Heart left ventricle (tissue), 16 donors: ENCODE results near the gene BCL2L13. TPM values are rescaled to one million over a fixed set of nuclear protein-coding genes. Genes with fewer than 3 reads are reported as not detected.

Experiments used
- ATAC-seq, 4 donors: fragments of 200-7000 bp; cut with Tn5 transposase; one replicate each; pipeline ENCODE4 v1.9.1; 2020 to 2022; ENCODE audit warnings: moderate library complexity in 4 of 4, mild to moderate bottlenecking in 3 of 4, moderate number of reproducible peaks in 1 of 4
- DNase-seq, 5 donors: peaks; one replicate each; pipeline ENCODE4 v3.0.0-alpha.2; 2020
- H3K27ac ChIP-seq, 12 donors: fragments of 200-600 bp; sonication (generic) in 4 of 12; one replicate each; pipeline versions ENCODE4 v1.5.0 to v1.8.0; 2016 to 2022; ENCODE audit warnings: mild to moderate bottlenecking in 2 of 12
- H3K27me3 ChIP-seq, 9 donors: fragments of 200-600 bp; sonication (generic) in 2 of 9; one replicate each; pipeline versions ENCODE4 v1.5.1 to v1.8.0; 2016 to 2022; ENCODE audit warnings: mild to moderate bottlenecking in 3 of 9
- H3K36me3 ChIP-seq, 9 donors: fragments of 200-600 bp; sonication (generic) in 2 of 9; one replicate each; pipeline versions ENCODE4 v1.5.0 to v1.8.0; 2018 to 2022; ENCODE audit warnings: mild to moderate bottlenecking in 2 of 9
- H3K4me1 ChIP-seq, 12 donors: fragments of 200-600 bp; sonication (generic) in 4 of 12; one replicate each; pipeline versions ENCODE4 v1.5.0 to v1.8.0; 2016 to 2022; ENCODE audit warnings: mild to moderate bottlenecking in 3 of 12
- H3K4me3 ChIP-seq, 12 donors: fragments of 200-600 bp; sonication (generic) in 4 of 12; one replicate each; pipeline versions ENCODE4 v1.5.0 to v1.8.0; 2017 to 2022; ENCODE audit warnings: mild to moderate bottlenecking in 9 of 12, moderate library complexity in 4 of 12
- H3K9me3 ChIP-seq, 12 donors: fragments of 200-600 bp; sonication (generic) in 4 of 12; one replicate each; pipeline versions ENCODE4 v1.5.0 to v1.8.0; 2016 to 2022; ENCODE audit warnings: mild to moderate bottlenecking in 1 of 12
- POLR2A ChIP-seq, 2 donors: fragments of 450-650 bp; IDR thresholded peaks; one replicate each; pipeline ENCODE4 v1.6.1; 2017; ENCODE audit warnings: antibody characterized with exemption in 2 of 2, mild to moderate bottlenecking in 2 of 2, moderate library complexity in 2 of 2
- WGBS, 4 donors: extraction: QIAGEN DNeasy Blood & Tissue Kit in 2 of 4; methylation state at CpG; one replicate each; pipeline versions ENCODE4 v1.1.5 to v1.1.7; 2013 to 2018; 5-methylcytosine and 5-hydroxymethylcytosine counted together
- intact Hi-C, 10 donors: fragments of 100-400 bp; cut with DNase I; formaldehyde crosslinking; loops; one replicate each; pipeline versions ENCODE4 v1.11.1 to v1.14.2; 2022
- polyA plus RNA-seq, 2 donors: library from polyadenylated mRNA; stranded (reverse); fragments of 200-250 nt; gene quantifications; one replicate each; pipeline ENCODE4 v1.2.3, GENCODE V29; 2013
- total RNA-seq, 9 donors: library from RNA; depleted of rRNA in 2 of 9; stranded (reverse); fragments of >200 nt in 2 of 9; fragmentation: NEBNext Ultra II Directional in 3 of 9; extraction: Animal tissue kit (Norgen Biotek cat#: 25700) in 3 of 9; gene quantifications; one replicate each; pipeline versions ENCODE4 v1.1.0 to v1.2.4, GENCODE V29; 2016 to 2023
- TF ChIP-seq, protein P1 (sequence below), 12 donors: fragments of 200-600 bp; sonication (generic) in 4 of 12; IDR thresholded peaks; one replicate each; pipeline versions ENCODE4 v1.5.0 to v1.8.0; 2018 to 2022; ENCODE audit warnings: antibody characterized with exemption in 12 of 12, mild to moderate bottlenecking in 5 of 12
- donor health status: ischemic (EF 13 %, LVEDD 7.1; RV severe dilation, severe dysfunction).
- donor health status: healthy with polysubstance abuse.
- donor health status: DM: no; HTN: yes; CAD: no.
- donor health status: DM: no; HTN: no; CAD: no.
- donor health status: ischemic (EF 25% LVEDD 6.9; RV normal size, moderate dysfunction).
- donor health status: ischemic (EF 25% LVEDD 5.7; RV mildly dilated, moderate dysfunction).
- donor health status: healthy.
- donor health status: DM: yes; HTN: yes; CAD: no.
- donor health status: ischemic (EF 35%, LVEDD 5.7; RV mildly dilated, moderate dysfunction).
- donor health status: nonischemic (EF 11% LVEDD 7.7; RV severe dilation, severe dysfunction).
- donor health status: DM: yes; HTN: yes; CAD: no.
- donor health status: PGD.
- donor health status: ischemic (EF 29% LVEDD 5.4; RV normal size, mild dysfunction).
- donor health status: nonischemic (EF 23%, LVEDD 6.1; RV moderate dilation, normal function).

Gene BCL2L13
- total and polyA plus RNA-seq, 11 donors = 46.3 to 187 (median 89.6) TPM

- 94 to 96% (median 95%) methylated on average over 1 of the region's 1 CpG for WGBS, 4 donors
- peaks cover 0 to 29% (median 6%) of the 10 kb centered on the region in 12 donors for H3K4me1 ChIP-seq
- TF ChIP-seq POLR2A (IDR thresholded peaks at IDR 0.05) = no peak
- TF ChIP-seq, protein P1, sequence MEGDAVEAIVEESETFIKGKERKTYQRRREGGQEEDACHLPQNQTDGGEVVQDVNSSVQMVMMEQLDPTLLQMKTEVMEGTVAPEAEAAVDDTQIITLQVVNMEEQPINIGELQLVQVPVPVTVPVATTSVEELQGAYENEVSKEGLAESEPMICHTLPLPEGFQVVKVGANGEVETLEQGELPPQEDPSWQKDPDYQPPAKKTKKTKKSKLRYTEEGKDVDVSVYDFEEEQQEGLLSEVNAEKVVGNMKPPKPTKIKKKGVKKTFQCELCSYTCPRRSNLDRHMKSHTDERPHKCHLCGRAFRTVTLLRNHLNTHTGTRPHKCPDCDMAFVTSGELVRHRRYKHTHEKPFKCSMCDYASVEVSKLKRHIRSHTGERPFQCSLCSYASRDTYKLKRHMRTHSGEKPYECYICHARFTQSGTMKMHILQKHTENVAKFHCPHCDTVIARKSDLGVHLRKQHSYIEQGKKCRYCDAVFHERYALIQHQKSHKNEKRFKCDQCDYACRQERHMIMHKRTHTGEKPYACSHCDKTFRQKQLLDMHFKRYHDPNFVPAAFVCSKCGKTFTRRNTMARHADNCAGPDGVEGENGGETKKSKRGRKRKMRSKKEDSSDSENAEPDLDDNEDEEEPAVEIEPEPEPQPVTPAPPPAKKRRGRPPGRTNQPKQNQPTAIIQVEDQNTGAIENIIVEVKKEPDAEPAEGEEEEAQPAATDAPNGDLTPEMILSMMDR (IDR thresholded peaks at IDR 0.05) = no peak
- H3K9me3 ChIP-seq = no peaks in the 10 kb centered on the region
- no peaks in the 10 kb centered on the region for H3K27me3 ChIP-seq
- H3K36me3 ChIP-seq = peaks cover 0 to 48% (median 29%) of the 10 kb centered on the region in 9 donors
- intact Hi-C loops = loop anchor here in 1 of 10 donors (5.0 kb wide), 1 partner anchor 145 kb away; the partner anchor contains the start of gene SLC25A18
- peak overlapping the region in 10 of 12 donors; percentile 1 to 48 (median 34) for H3K4me3 ChIP-seq
- H3K27ac ChIP-seq = peak overlapping the region in 11 of 12 donors; percentile 31 to 87 (median 74)
- no peak for DNase-seq
- no peak for ATAC-seq
These were observed 68.4 kb downstream of the BCL2L13 start for GRCh38 chr22:17706947-17707346.

- WGBS, 4 donors = 56 to 69% (median 57%) methylated on average over 3 of the region's 3 CpGs
- peak overlapping the region in 9 of 12 donors; percentile 31 to 87 (median 75) for H3K27ac ChIP-seq
These were observed 69.0 kb downstream of the BCL2L13 start for GRCh38 chr22:17707526-17707925.

DNA sequence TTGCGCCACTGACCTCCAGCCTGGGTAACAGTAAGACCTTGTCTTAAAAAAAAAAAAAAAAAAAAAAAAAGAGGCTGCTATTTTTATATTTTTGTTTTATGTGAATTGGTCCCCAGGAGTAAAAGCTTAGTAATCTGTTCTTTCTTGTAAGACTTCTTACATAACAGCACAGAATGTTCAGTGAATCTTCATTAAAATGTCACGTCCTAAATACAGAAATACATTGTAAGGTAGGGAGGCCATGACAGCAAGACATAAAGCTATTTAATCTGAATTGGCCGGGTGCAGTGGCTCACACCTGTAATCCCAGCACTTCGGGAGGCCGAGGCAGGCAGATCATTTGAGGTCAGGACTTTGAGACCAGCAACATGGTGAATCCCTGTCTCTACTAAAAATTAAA lies 71.5 kb downstream of the BCL2L13 start:
- TF ChIP-seq POLR2A (IDR thresholded peaks at IDR 0.05) = no peak
- TF ChIP-seq, protein P1 (IDR thresholded peaks at IDR 0.05) = no peak
- Histone ChIP-seq H3K4me3 (no peak overlapping the region), H3K27me3 (no peaks in the 10 kb centered on the region), H3K36me3 (peaks cover 0 to 21% (median 8%) of the 10 kb centered on the region in 9 donors), H3K27ac (no peak overlapping the region), H3K9me3 (no peaks in the 10 kb centered on the region), H3K4me1 (peaks cover 0 to 29% (median 6%) of the 10 kb centered on the region in 12 donors)
- ATAC-seq (no peak), DNase-seq (no peak)
- intact Hi-C loops = loop anchor here in 1 of 10 donors (10.0 kb wide), 1 partner anchor 155 kb away; no protein-coding TSS in a partner anchor
- WGBS, 4 donors = 98% methylated on average over 5 of the region's 5 CpGs

More at GRCh38 chr22:17707526-17707925, 69.0 kb downstream of the BCL2L13 start:
- no peak for TF ChIP-seq POLR2A (IDR thresholded peaks at IDR 0.05)
- TF ChIP-seq, protein P1 (IDR thresholded peaks at IDR 0.05) = no peak
- intact Hi-C loops = loop anchor here in 1 of 10 donors (5.0 kb wide), 1 partner anchor 145 kb away; the partner anchor contains the start of gene SLC25A18
- H3K4me3 ChIP-seq = peak overlapping the region in 10 of 12 donors; percentile 1 to 48 (median 34)
- peaks cover 0 to 29% (median 6%) of the 10 kb centered on the region in 12 donors for H3K4me1 ChIP-seq
- H3K36me3 ChIP-seq = peaks cover 0 to 42% (median 23%) of the 10 kb centered on the region in 9 donors
- DNase-seq (no peak), ATAC-seq (no peak)
- H3K27me3 ChIP-seq = no peaks in the 10 kb centered on the region
- H3K9me3 ChIP-seq = no peaks in the 10 kb centered on the region

- WGBS, 4 donors = 87 to 90% (median 89%) methylated on average over 2 of the region's 2 CpGs
- no peak for DNase-seq
- Histone ChIP-seq H3K36me3 (peaks cover 0 to 14% (median 8%) of the 10 kb centered on the region in 9 donors), H3K4me1 (peaks cover 0 to 10% (median 3%) of the 10 kb centered on the region in 12 donors), H3K9me3 (no peaks in the 10 kb centered on the region), H3K27ac (no peak overlapping the region), H3K27me3 (no peaks in the 10 kb centered on the region), H3K4me3 (no peak overlapping the region)
- ATAC-seq = no peak
- intact Hi-C loops = loop anchor here in 1 of 10 donors (10.0 kb wide), 1 partner anchor 158 kb away; no protein-coding TSS in a partner anchor
- no peak for TF ChIP-seq POLR2A (IDR thresholded peaks at IDR 0.05)
- TF ChIP-seq, protein P1 (IDR thresholded peaks at IDR 0.05) = no peak
These were observed 73.9 kb downstream of the BCL2L13 start for GRCh38 chr22:17712441-17712840.
